GM21528 (cell line): ENCODE data around the gene PRRT2.

Experiments used
- ATAC-seq: cut with Tn5 transposase; IDR thresholded peaks from one replicate; pipeline ENCODE4 v1.9.1; 2021; ENCODE audit warnings: mild to moderate bottlenecking, moderate library complexity; ENCODE audit not compliant: unreplicated experiment, low FRiP score

The PRRT2 gene

DNA sequence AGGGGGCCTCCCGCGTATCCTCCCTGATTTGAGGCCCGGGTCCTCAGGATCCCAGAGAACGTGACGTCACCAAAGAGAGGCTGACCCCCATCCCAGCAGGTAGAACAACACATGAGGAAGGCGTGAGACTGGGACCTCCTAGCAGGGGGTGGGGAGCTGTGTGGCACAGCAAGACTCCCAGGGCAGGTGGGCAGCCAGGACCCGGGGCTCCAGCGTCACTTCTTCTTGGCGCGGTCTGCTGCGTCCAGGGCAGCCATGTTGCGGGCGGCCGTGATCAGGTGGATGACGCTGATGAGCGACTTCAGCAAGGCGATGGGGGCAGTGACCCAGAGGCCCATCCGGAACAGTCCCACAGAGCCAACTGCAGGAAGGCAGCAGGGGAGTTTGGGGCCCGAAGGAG, 47.0 kb downstream of the PRRT2 start:
- no peak for ATAC-seq

DNA sequence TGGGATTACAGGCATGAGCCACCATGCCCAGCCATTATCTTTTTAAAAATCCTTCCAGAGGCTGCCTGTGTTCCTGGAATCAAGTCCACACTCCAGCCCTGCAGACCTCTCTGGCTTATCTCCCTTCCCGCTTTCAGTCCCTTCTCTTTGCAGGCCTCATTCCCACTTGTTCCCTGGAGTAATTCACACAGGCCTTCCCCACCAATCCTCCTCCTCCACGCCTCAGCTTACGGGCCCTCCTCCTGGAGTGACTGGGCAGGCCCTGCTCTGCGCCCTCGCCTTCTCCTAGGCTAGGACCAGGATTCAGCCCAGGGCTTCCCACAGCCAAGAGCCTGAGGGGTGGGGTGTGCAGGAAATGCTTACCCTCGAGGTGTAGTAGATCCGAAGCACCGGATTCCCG, 48.2 kb downstream of the PRRT2 start:
- ATAC-seq: no peak

DNA sequence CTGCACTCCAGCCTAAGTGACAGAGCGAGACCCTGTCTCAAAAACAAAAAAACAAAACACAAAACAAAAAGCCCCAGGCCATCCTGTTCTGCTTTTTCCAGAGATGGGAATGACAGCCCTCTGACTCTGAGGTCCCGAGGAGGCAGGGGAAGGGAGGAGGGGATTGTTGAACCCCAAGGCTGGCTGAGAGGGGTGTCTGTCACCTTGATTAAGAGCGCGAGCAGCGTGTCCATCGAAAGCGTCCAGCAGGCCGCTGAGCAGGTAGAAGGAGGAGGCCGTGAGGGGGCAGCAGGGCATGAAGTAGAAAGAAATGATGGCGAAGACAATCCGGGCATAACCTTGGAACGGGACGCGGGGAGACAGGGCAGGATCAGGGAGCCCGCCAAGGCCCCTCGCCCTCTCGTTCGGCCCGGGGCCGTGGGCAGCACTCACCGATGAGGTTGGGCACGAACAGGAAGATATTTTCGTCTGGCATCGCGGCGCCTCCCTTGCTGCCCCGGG, 50.4 kb downstream of the PRRT2 start:
- no peak for ATAC-seq

DNA sequence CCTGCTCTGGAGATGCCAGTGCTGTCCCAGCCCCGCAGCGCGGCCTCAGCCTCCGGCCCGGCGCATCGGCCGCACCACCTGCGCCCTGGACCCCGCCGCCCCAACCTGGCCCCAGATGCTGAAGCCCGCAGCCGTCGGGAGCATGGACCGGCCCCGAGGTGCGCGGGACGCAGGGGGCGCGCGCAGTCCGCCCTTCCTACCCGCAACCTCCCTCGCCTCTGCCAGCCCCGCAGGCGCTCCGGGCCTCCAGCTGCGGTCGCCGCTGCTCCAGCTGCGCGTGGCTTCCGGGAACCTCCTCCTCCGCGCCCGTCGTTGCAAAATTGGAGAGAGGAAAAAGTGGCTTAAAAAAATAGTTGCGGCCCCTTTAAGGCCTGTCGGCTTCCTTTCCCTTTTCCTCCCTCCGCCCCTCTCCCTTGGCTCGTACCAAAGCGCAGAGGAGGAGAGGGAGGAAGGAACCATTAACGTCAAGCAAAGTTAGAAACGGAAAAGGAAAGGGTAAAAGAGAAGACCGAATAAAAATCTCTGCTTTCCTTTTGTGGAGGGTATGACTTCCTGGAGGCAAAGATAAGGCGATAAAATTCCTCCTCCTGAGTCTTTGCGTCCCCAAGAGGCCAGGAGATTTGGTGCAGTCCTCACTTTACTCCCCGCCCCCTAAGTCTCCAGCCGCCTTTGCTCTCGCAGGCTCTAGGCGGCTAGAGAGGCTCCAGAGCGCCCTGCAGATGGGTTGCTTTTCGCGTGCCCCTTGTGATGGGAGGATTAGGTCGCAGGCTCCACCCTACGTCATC, 51.1 kb downstream of the PRRT2 start, which contains the start of gene CDIPT:
CDIPT (minus strand) TSS at position 343 of the 785 bp plus-strand sequence. CDS start 369 bp downstream, outside the sequence.
- peak; percentile 83 for ATAC-seq

DNA sequence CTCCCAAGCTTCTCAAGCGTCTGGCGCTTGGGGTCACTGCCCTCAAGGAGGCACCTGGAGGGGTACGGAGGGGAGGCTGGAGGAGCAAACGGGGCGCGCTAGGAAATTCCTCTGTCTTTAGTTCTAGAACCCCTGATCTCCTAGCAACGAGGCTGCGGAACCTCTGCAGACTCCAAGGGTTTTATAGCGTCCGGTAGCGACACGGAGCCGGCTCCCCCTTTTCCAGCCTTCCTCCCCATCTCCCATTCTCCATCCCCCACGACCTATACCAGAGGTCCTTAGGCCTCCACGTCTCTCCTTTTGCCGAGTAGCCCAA, 51.6 kb downstream of the PRRT2 start:
- no peak for ATAC-seq

DNA sequence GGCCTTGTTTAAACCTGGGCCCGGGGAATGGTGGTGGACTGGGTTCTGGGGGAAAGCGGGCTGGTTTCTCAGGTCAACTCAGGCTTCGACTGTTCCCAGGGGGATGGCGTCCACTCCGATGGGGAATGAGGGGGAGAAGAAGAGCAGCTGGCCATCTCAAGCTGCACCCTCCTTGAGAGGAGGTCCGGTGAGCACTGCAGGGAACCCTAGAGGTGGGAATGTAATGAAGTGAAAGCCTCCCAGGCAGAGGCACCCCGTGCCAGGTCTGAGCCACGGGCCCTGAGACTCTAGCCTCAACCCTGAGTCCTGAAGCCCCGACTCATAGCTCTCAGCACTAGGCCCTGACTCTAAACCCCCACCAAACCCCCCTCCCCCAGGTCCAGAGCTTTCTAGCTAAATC, 52.2 kb downstream of the PRRT2 start:
- no peak for ATAC-seq
